ENCODE measurements around the gene CARS1. TPM values are rescaled to one million over a fixed set of nuclear protein-coding genes. Genes with fewer than 3 reads are reported as not detected.

CARS1 gene
- total RNA-seq, 1 experiment from 2014 or later, result 67.6 TPM

- TF ChIP-seq, protein P1, sequence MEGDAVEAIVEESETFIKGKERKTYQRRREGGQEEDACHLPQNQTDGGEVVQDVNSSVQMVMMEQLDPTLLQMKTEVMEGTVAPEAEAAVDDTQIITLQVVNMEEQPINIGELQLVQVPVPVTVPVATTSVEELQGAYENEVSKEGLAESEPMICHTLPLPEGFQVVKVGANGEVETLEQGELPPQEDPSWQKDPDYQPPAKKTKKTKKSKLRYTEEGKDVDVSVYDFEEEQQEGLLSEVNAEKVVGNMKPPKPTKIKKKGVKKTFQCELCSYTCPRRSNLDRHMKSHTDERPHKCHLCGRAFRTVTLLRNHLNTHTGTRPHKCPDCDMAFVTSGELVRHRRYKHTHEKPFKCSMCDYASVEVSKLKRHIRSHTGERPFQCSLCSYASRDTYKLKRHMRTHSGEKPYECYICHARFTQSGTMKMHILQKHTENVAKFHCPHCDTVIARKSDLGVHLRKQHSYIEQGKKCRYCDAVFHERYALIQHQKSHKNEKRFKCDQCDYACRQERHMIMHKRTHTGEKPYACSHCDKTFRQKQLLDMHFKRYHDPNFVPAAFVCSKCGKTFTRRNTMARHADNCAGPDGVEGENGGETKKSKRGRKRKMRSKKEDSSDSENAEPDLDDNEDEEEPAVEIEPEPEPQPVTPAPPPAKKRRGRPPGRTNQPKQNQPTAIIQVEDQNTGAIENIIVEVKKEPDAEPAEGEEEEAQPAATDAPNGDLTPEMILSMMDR (IDR thresholded peaks at IDR 0.05; ENCODE audit: unreplicated experiment), result no peak
- CTCF ChIA-PET, result interaction anchor here (1.9 kb wide), 1 partner anchor 55 kb away, joined by 16 read pairs; no protein-coding TSS in a partner anchor
- H3K36me3 Mint-ChIP-seq (ENCODE audit: insufficient read depth, unreplicated experiment), result peaks cover 62% of the 10 kb centered on the region
Measured at GRCh38 chr11:3036419-3036818, 20.8 kb downstream of the CARS1 start.

GRCh38 chr11:3035333-3035732 lies 21.9 kb downstream of the CARS1 start:
- Mint-ChIP-seq H3K36me3 (ENCODE audit: insufficient read depth, unreplicated experiment) (peaks cover 71% of the 10 kb centered on the region), H3K4me1 (ENCODE audit: low read depth, unreplicated experiment) (no peaks in the 10 kb centered on the region), H3K9me3 (ENCODE audit: low read depth, unreplicated experiment) (no peaks in the 10 kb centered on the region), H3K27ac (ENCODE audit: unreplicated experiment) (no peak overlapping the region), H3K27me3 (ENCODE audit: unreplicated experiment) (no peaks in the 10 kb centered on the region), H3K4me3 (ENCODE audit: low read depth, unreplicated experiment) (no peak overlapping the region)
- TF ChIP-seq, protein P1 (IDR thresholded peaks at IDR 0.05; ENCODE audit: unreplicated experiment), result no peak
- CTCF ChIA-PET, result interaction anchor here (1.0 kb wide), 1 partner anchor 56 kb away, joined by 5 read pairs; no protein-coding TSS in a partner anchor
- no peak for DNase-seq
- no TSS peak for BruUV-seq (replicated peaks)
- intact Hi-C loops (cut with micrococcal nuclease; ENCODE audit: unreplicated experiment), result loop anchor here (5.0 kb wide), 1 partner anchor 182 kb away; the partner anchor contains the start of gene MRGPRG

More at GRCh38 chr11:3036419-3036818, 20.8 kb downstream of the CARS1 start:
- Mint-ChIP-seq H3K4me3 (ENCODE audit: low read depth, unreplicated experiment) (no peak overlapping the region), H3K9me3 (ENCODE audit: low read depth, unreplicated experiment) (no peaks in the 10 kb centered on the region), H3K27me3 (ENCODE audit: unreplicated experiment) (no peaks in the 10 kb centered on the region), H3K4me1 (ENCODE audit: low read depth, unreplicated experiment) (no peaks in the 10 kb centered on the region), H3K27ac (ENCODE audit: unreplicated experiment) (peak overlapping the region; percentile 27)
- DNase-seq, result no peak
- intact Hi-C loops (cut with micrococcal nuclease; ENCODE audit: unreplicated experiment), result loop anchor here (2.0 to 5.0 kb wide), 2 partner anchors 54 to 181 kb away; partner anchors contain the start of gene MRGPRG
- no TSS peak for BruUV-seq (replicated peaks)

GRCh38 chr11:3030289-3031070 lies 26.7 kb downstream of the CARS1 start:
- peaks cover 73% of the 10 kb centered on the region for H3K36me3 Mint-ChIP-seq (ENCODE audit: insufficient read depth, unreplicated experiment)
- TF ChIP-seq, protein P1 (IDR thresholded peaks at IDR 0.05; ENCODE audit: unreplicated experiment), result no peak
- BruUV-seq (replicated peaks), result no TSS peak
- no peak overlapping the region for H3K27ac Mint-ChIP-seq (ENCODE audit: unreplicated experiment)
- H3K4me3 Mint-ChIP-seq (ENCODE audit: low read depth, unreplicated experiment), result no peak overlapping the region
- no peaks in the 10 kb centered on the region for H3K27me3 Mint-ChIP-seq (ENCODE audit: unreplicated experiment)
- no peak for DNase-seq
- CTCF ChIA-PET, result no interaction called here
- H3K9me3 Mint-ChIP-seq (ENCODE audit: low read depth, unreplicated experiment), result no peaks in the 10 kb centered on the region
- intact Hi-C loops (cut with micrococcal nuclease; ENCODE audit: unreplicated experiment), result no loop called here
- no peaks in the 10 kb centered on the region for H3K4me1 Mint-ChIP-seq (ENCODE audit: low read depth, unreplicated experiment)

DNA sequence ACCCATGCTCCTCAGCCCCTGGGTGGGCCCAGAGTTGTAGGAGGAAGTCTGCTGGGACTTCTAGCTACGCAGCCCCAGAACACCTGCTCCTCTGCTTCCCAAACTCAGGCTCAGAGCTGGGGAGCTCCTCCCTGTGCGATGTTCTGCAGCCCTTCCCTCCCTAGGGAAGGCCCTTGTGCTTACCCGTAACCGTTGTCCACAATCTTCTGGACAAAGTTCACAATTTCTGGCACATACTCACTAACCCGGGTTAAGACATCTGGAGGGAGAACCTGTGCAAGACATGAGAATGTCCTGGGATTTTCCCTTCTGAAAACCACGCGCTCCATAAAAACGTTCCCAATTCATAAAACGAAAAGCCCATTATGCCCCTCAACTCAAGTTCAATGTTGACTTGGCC lies 28.4 kb downstream of the CARS1 start:
- H3K27me3 Mint-ChIP-seq (ENCODE audit: unreplicated experiment), result no peaks in the 10 kb centered on the region
- DNase-seq, result no peak
- H3K9me3 Mint-ChIP-seq (ENCODE audit: low read depth, unreplicated experiment), result no peaks in the 10 kb centered on the region
- CTCF ChIA-PET, result no interaction called here
- BruUV-seq (replicated peaks), result no TSS peak
- no peak overlapping the region for H3K27ac Mint-ChIP-seq (ENCODE audit: unreplicated experiment)
- H3K36me3 Mint-ChIP-seq (ENCODE audit: insufficient read depth, unreplicated experiment), result peaks cover 75% of the 10 kb centered on the region
- H3K4me1 Mint-ChIP-seq (ENCODE audit: low read depth, unreplicated experiment), result no peaks in the 10 kb centered on the region
- intact Hi-C loops (cut with micrococcal nuclease; ENCODE audit: unreplicated experiment), result no loop called here
- TF ChIP-seq, protein P1 (IDR thresholded peaks at IDR 0.05; ENCODE audit: unreplicated experiment), result no peak
- H3K4me3 Mint-ChIP-seq (ENCODE audit: low read depth, unreplicated experiment), result no peak overlapping the region
